Adrenal gland (tissue), 12 donors: Measurements from ENCODE around the gene C17orf50. TPM values are rescaled to one million over a fixed set of nuclear protein-coding genes. Genes with fewer than 3 reads are reported as not detected.

Source experiments
- DNase-seq, 7 donors: peaks; one replicate each; pipeline ENCODE4 v3.0.0-alpha.2; 2019 to 2020
- H3K27ac ChIP-seq, 5 donors: fragments of 200-600 bp; sonication (generic) in 4 of 5; 1 replicate in 3 of 5; 2 replicates in 2 of 5; pipeline versions ENCODE4 v1.5.1 to v1.8.0; 2016 to 2020; ENCODE audit warnings: mild to moderate bottlenecking in 1 of 5
- H3K27me3 ChIP-seq: fragments of 200-600 bp; 2 replicates; pipeline ENCODE4 v1.8.0; 2021
- H3K36me3 ChIP-seq, 2 donors: fragments of 200-600 bp; replicated peaks in 1 of 2; 1 replicate in 1 of 2; 2 replicates in 1 of 2; pipeline versions ENCODE4 v1.5.1 to v1.8.0; 2018 to 2022
- H3K4me1 ChIP-seq, 2 donors: fragments of 200-600 bp; replicated peaks in 1 of 2; 1 replicate in 1 of 2; 2 replicates in 1 of 2; pipeline versions ENCODE4 v1.5.1 to v1.8.0; 2018 to 2021
- H3K4me3 ChIP-seq, 4 donors: fragments of 200-600 bp; sonication (generic) in 3 of 4; one replicate each; pipeline ENCODE4 v1.5.1; 2016 to 2018
- H3K9me3 ChIP-seq, 3 donors: fragments of 200-600 bp; sonication (generic) in 1 of 3; replicated peaks in 1 of 3; 1 replicate in 2 of 3; 2 replicates in 1 of 3; pipeline versions ENCODE4 v1.5.1 to v1.8.0; 2016 to 2021
- POLR2A ChIP-seq, 2 donors: fragments of 450-650 bp; IDR thresholded peaks; one replicate each; pipeline ENCODE4 v1.6.1; 2017; ENCODE audit warnings: antibody characterized with exemption in 2 of 2, mild to moderate bottlenecking in 2 of 2, moderate library complexity in 1 of 2
- WGBS, 4 donors: extraction: QIAGEN DNeasy Blood & Tissue Kit in 2 of 4; methylation state at CpG; one replicate each; pipeline versions ENCODE4 v1.1.5 to v1.1.7; 2013 to 2017; 5-methylcytosine and 5-hydroxymethylcytosine counted together
- intact Hi-C, 2 donors: fragments of 100-400 bp; cut with DNase I; formaldehyde crosslinking; loops; one replicate each; pipeline versions ENCODE4 v1.14.1 to v1.15.0; 2022 to 2023
- polyA plus RNA-seq, 3 donors: library from polyadenylated mRNA; stranded (reverse); fragments of 200-250 nt in 2 of 3; fragments of 350-450 nt in 1 of 3; fragmentation: Illumina TruSeq in 1 of 3; extraction: RNeasy Lipid Tissue Mini Kit (QIAGEN cat#74804) in 1 of 3; gene quantifications; one replicate each; pipeline ENCODE4 v1.2.3, GENCODE V29; 2013 to 2014
- total RNA-seq, 9 donors: library from RNA; depleted of rRNA in 4 of 9; stranded (reverse); fragments of >200 nt in 4 of 9; fragments of 120-200 nt in 1 of 9; fragmentation: NEBNext Ultra II Directional in 1 of 9; extraction: Animal tissue kit (Norgen Biotek cat#: 25700) in 1 of 9; gene quantifications; one replicate each; pipeline versions ENCODE4 v1.1.0 to v1.2.4, GENCODE V29; 2013 to 2023
- TF ChIP-seq, protein P1 (sequence below), 6 experiments: fragments of 450-650 bp in 4 of 6; fragments of 200-600 bp in 2 of 6; sonication (generic) in 1 of 6; IDR thresholded peaks; 1 replicate in 5 of 6; 2 replicates in 1 of 6; pipeline versions ENCODE4 v1.5.1 to v1.8.0; 2016 to 2021; ENCODE audit warnings: antibody characterized with exemption in 6 of 6, mild to moderate bottlenecking in 2 of 6, moderate library complexity in 1 of 6
- donor health status: healthy with polysubstance abuse.
- donor health status: Bipolar disorder and iron deficiency.
- donor health status: DM: yes; HTN: yes; CAD: no.
- donor health status: DM: no; HTN: no; CAD: no.
- donor health status: DM: no; HTN: no; CAD: no.
- donor health status: DM: yes; HTN: yes; CAD: no.

Gene C17orf50
- total and polyA plus RNA-seq, 12 donors, result 0.07 to 0.83 (median 0.18) TPM; not detected in 8

DNA sequence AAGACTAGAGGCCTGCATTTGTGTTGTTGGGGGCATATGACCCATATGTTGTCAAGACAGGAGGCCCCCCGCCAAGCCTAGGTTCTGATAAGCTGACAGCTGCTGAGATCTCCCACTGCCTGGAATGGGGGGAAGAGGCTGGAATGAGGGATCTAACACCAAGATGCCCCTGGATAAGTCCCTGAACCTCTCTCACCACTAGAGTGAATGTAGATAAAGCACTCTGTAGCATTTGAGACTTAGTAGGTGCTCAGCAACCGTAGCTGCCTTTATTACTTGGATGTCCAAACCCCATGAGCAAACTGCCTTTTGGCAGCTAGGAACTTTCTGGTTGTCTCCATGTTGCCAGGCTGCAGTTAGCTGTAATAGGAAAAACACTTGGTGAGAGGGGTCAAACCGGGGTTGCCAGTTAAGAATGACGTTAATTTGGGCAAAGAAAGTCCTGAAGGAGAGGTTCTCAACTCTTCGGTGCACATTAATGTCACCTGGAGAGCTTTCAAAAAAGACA, 33.7 kb upstream of the C17orf50 start:
- WGBS, 4 donors, result 81 to 93% (median 91%) methylated on average over 5 of the region's 5 CpGs
- Histone ChIP-seq H3K4me1 (peaks cover 6 to 8% of the 10 kb centered on the region in 2 donors), H3K27me3 (no peaks in the 10 kb centered on the region), H3K27ac (peak overlapping the region in 2 of 5 donors; percentile 3 to 27), H3K9me3 (no peaks in the 10 kb centered on the region), H3K4me3 (no peak overlapping the region), H3K36me3 (peaks cover 0 to 29% of the 10 kb centered on the region in 2 donors)
- TF ChIP-seq, protein P1, sequence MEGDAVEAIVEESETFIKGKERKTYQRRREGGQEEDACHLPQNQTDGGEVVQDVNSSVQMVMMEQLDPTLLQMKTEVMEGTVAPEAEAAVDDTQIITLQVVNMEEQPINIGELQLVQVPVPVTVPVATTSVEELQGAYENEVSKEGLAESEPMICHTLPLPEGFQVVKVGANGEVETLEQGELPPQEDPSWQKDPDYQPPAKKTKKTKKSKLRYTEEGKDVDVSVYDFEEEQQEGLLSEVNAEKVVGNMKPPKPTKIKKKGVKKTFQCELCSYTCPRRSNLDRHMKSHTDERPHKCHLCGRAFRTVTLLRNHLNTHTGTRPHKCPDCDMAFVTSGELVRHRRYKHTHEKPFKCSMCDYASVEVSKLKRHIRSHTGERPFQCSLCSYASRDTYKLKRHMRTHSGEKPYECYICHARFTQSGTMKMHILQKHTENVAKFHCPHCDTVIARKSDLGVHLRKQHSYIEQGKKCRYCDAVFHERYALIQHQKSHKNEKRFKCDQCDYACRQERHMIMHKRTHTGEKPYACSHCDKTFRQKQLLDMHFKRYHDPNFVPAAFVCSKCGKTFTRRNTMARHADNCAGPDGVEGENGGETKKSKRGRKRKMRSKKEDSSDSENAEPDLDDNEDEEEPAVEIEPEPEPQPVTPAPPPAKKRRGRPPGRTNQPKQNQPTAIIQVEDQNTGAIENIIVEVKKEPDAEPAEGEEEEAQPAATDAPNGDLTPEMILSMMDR (IDR thresholded peaks at IDR 0.05), result no peak
- no peak for TF ChIP-seq POLR2A (IDR thresholded peaks at IDR 0.05)
- no peak for DNase-seq
- intact Hi-C loops, result no loop called here

DNA sequence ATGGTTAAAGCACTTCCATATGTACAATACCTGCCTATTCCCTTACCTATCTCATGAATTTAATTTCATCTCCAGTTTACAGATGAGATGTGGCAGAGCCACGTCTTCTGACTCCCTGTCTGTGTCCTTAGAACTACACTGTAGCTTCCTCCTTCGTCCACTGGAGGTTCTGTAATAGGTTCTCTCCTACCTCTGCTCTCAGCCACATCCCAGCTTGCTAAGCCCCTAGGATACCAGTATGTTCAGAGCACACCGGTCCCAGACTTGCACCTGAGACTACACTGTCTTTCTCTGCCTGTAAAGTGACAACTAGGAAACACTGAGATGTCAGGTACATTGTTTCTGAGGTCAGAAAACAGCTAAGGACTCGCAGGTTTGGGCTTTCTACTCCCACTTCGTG, 33.1 kb upstream of the C17orf50 start:
- H3K27me3 ChIP-seq, result no peaks in the 10 kb centered on the region
- intact Hi-C loops, result no loop called here
- H3K4me3 ChIP-seq, result no peak overlapping the region
- peaks cover 0 to 28% of the 10 kb centered on the region in 2 donors for H3K36me3 ChIP-seq
- H3K4me1 ChIP-seq, result peaks cover 6 to 8% of the 10 kb centered on the region in 2 donors
- TF ChIP-seq, protein P1 (IDR thresholded peaks at IDR 0.05), result no peak
- TF ChIP-seq POLR2A (IDR thresholded peaks at IDR 0.05), result no peak
- no peak for DNase-seq
- no peaks in the 10 kb centered on the region for H3K9me3 ChIP-seq
- H3K27ac ChIP-seq, result peak overlapping the region in 1 of 5 donors; percentile 27
- WGBS, 4 donors, result 91 to 97% (median 92%) methylated on average over 5 of the region's 5 CpGs

DNA sequence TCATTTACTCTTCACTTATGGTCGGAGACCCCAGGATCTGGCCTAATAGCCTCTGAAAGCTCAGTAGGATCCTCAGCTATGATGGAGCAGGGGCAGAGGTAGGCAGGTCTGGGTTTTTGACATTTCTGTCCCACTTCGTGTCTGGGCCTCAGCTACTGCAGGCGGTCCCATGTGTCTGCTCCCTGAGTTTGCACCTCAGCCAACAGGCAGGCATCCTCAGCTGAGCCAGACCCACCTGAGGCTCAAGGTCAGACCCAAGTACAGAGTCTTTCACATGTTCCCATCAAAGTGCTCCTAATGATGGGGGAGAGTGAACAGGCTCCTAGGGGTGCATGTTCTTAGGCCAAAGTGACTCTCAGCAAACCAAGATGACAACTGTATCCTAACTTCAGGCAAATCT, 32.1 kb upstream of the C17orf50 start:
- Histone ChIP-seq H3K9me3 (no peaks in the 10 kb centered on the region), H3K27me3 (no peaks in the 10 kb centered on the region), H3K36me3 (peaks cover 0 to 19% of the 10 kb centered on the region in 2 donors), H3K4me1 (peaks cover 6 to 8% of the 10 kb centered on the region in 2 donors), H3K4me3 (no peak overlapping the region), H3K27ac (no peak overlapping the region)
- DNase-seq, result peak in 1 of 7 donors; percentile 42
- TF ChIP-seq, protein P1 (IDR thresholded peaks at IDR 0.05), result no peak
- no peak for TF ChIP-seq POLR2A (IDR thresholded peaks at IDR 0.05)
- intact Hi-C loops, result no loop called here
- 89 to 96% (median 93%) methylated on average over 3 of the region's 3 CpGs for WGBS, 4 donors

DNA sequence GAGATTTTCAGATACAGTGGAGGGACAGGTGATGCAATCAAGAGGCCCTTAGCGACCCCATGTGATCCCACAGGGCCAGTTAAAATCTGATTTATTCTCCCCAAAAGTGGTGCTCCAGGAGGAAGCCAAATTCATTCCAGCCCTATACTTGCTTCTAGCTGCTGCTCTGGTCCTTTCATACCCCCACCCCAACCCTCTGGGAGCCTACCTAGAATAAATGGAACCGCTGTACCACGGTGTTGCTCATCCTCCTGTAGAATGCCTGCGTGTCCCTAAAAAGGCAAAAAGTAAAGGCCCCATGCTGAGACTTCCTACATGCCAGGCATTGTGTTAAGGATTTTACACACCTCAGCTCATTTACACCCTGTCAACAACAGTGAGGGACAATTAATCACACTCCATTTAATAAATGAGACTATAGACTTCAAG, 31.3 kb upstream of the C17orf50 start:
- WGBS, 4 donors, result 80 to 92% (median 89%) methylated on average over 4 of the region's 4 CpGs
- Histone ChIP-seq H3K4me3 (no peak overlapping the region), H3K9me3 (no peaks in the 10 kb centered on the region), H3K27me3 (no peaks in the 10 kb centered on the region), H3K36me3 (peaks cover 0 to 11% of the 10 kb centered on the region in 2 donors), H3K27ac (no peak overlapping the region), H3K4me1 (peaks cover 6 to 8% of the 10 kb centered on the region in 2 donors)
- DNase-seq, result peak in 1 of 7 donors; percentile 29
- intact Hi-C loops, result no loop called here
- no peak for TF ChIP-seq POLR2A (IDR thresholded peaks at IDR 0.05)
- TF ChIP-seq, protein P1 (IDR thresholded peaks at IDR 0.05), result no peak
